DOHH2 (cell line): ENCODE measurements around the gene PPP2R2D.

Experiments used
- EZH2phosphoT487 ChIP-seq: fragments of 200-600 bp; sonication (generic); IDR thresholded peaks from 2 replicates; pipeline ENCODE4 v1.6.1; 2017; ENCODE audit warnings: borderline replicate concordance, mild to moderate bottlenecking, antibody characterized with exemption, low read length, moderate library complexity, mixed read lengths
- TF ChIP-seq, protein P1 (sequence below): fragments of 200-600 bp; sonication (generic); IDR thresholded peaks from one replicate; pipeline ENCODE4 v1.5.1; 2014; ENCODE audit warnings: antibody characterized with exemption, mild to moderate bottlenecking, low read depth, low read length; ENCODE audit not compliant: poor library complexity, severe bottlenecking

- TF ChIP-seq, protein P1, sequence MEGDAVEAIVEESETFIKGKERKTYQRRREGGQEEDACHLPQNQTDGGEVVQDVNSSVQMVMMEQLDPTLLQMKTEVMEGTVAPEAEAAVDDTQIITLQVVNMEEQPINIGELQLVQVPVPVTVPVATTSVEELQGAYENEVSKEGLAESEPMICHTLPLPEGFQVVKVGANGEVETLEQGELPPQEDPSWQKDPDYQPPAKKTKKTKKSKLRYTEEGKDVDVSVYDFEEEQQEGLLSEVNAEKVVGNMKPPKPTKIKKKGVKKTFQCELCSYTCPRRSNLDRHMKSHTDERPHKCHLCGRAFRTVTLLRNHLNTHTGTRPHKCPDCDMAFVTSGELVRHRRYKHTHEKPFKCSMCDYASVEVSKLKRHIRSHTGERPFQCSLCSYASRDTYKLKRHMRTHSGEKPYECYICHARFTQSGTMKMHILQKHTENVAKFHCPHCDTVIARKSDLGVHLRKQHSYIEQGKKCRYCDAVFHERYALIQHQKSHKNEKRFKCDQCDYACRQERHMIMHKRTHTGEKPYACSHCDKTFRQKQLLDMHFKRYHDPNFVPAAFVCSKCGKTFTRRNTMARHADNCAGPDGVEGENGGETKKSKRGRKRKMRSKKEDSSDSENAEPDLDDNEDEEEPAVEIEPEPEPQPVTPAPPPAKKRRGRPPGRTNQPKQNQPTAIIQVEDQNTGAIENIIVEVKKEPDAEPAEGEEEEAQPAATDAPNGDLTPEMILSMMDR: no peak
- TF ChIP-seq EZH2phosphoT487: no peak
These were observed 20.7 kb upstream of the PPP2R2D start for GRCh38 chr10:131880016-131880590.
